WTC11 (cell line): ENCODE measurements around the gene IFNAR1. TPM values are rescaled to one million over a fixed set of nuclear protein-coding genes. Genes with fewer than 3 reads are reported as not detected.

ENCODE experiments used
- ATAC-seq: fragments of 200-7000 bp; cut with Tn5 transposase; 2 replicates; pipeline ENCODE4 v1.10.0; 2021; ENCODE audit warnings: mild to moderate bottlenecking, moderate library complexity
- CTCF ChIA-PET: fragments of 300-600 bp; sonication (Branson Sonifier 250); formaldehyde crosslinking; loops from one replicate; lab custom pipeline; 2021; ENCODE audit warnings: antibody characterized with exemption; lab: Charles Lee
- POLR2A ChIA-PET: fragments of 350-600 bp; sonication (Branson Sonifier 250); formaldehyde crosslinking; loops from one replicate; lab custom pipeline; 2021; ENCODE audit warnings: antibody characterized with exemption; lab: Charles Lee
- DNase-seq: peaks from one replicate; pipeline ENCODE4 v3.0.0; 2021; ENCODE audit warnings: low spot score
- H3K27ac Mint-ChIP-seq: 2 replicates; pipeline ENCODE4 v1.8.0; 2021; ENCODE audit warnings: mixed read lengths
- H3K27me3 Mint-ChIP-seq: 2 replicates; pipeline ENCODE4 v1.8.0; 2021; ENCODE audit warnings: low read depth, mild to moderate bottlenecking, moderate library complexity, mixed read lengths
- H3K36me3 Mint-ChIP-seq: 2 replicates; pipeline ENCODE4 v1.8.0; 2021; ENCODE audit warnings: mixed read lengths
- H3K4me1 Mint-ChIP-seq: 2 replicates; pipeline ENCODE4 v1.8.0; 2022; ENCODE audit warnings: mixed read lengths
- H3K4me3 Mint-ChIP-seq: 2 replicates; pipeline ENCODE4 v1.8.0; 2021; ENCODE audit warnings: mild to moderate bottlenecking, moderate library complexity, mixed read lengths
- H3K9me3 Mint-ChIP-seq: 2 replicates; pipeline ENCODE4 v1.8.0; 2021; ENCODE audit warnings: mixed read lengths
- AR ChIP-seq: fragments of 250-450 bp; sonication (Bioruptor Pico); IDR thresholded peaks from 2 replicates; pipeline ENCODE4 v1.9.0; 2021; ENCODE audit warnings: mild to moderate bottlenecking
- CTCF ChIP-seq: fragments of 200-600 bp; IDR thresholded peaks from 2 replicates; pipeline ENCODE4 v1.8.0; 2022; ENCODE audit warnings: antibody characterized with exemption
- ETV6 ChIP-seq: sonication (generic); formaldehyde crosslinking; IDR thresholded peaks from 2 replicates; pipeline ENCODE4 v1.8.1; 2022; ENCODE audit warnings: mild to moderate bottlenecking, missing genetic modification reagents
- FOXP1 ChIP-seq: sonication (generic); formaldehyde crosslinking; IDR thresholded peaks from 2 replicates; pipeline ENCODE4 v1.8.0; 2022; ENCODE audit warnings: missing genetic modification reagents, mild to moderate bottlenecking, moderate library complexity, borderline replicate concordance
- HMGXB4 ChIP-seq: sonication (generic); formaldehyde crosslinking; IDR thresholded peaks from 2 replicates; pipeline ENCODE4 v1.8.1; 2023; ENCODE audit warnings: mild to moderate bottlenecking, moderate library complexity, missing genetic modification reagents
- MXD4 ChIP-seq: fragments of 250-450 bp; sonication (Bioruptor Pico); IDR thresholded peaks from 2 replicates; pipeline ENCODE4 v1.8.0; 2021; ENCODE audit warnings: mild to moderate bottlenecking, moderate library complexity, borderline replicate concordance
- RORB ChIP-seq: fragments of 250-450 bp; sonication (Bioruptor Pico); IDR thresholded peaks from 2 replicates; pipeline ENCODE4 v1.9.0; 2021; ENCODE audit warnings: mild to moderate bottlenecking
- SOX15 ChIP-seq: fragments of 250-450 bp; sonication (Bioruptor Pico); IDR thresholded peaks from 2 replicates; pipeline ENCODE4 v1.9.0; 2021; ENCODE audit warnings: mild to moderate bottlenecking
- ZBTB21 ChIP-seq: sonication (generic); formaldehyde crosslinking; IDR thresholded peaks from 2 replicates; pipeline ENCODE4 v1.8.1; 2023; ENCODE audit warnings: mild to moderate bottlenecking, missing genetic modification reagents, borderline replicate concordance
- ZNF121 ChIP-seq: sonication (generic); formaldehyde crosslinking; IDR thresholded peaks from 2 replicates; pipeline ENCODE4 v1.8.0; 2023; ENCODE audit warnings: missing genetic modification reagents
- ZNF138 ChIP-seq: sonication (generic); formaldehyde crosslinking; conservative IDR thresholded peaks from 2 replicates; pipeline ENCODE4 v1.8.1; 2022; ENCODE audit warnings: mild to moderate bottlenecking, moderate library complexity, missing genetic modification reagents
- ZNF423 ChIP-seq: fragments of 250-450 bp; sonication (Bioruptor Pico); IDR thresholded peaks from 2 replicates; pipeline ENCODE4 v2.1.2; 2022; ENCODE audit warnings: mild to moderate bottlenecking, moderate library complexity
- total RNA-seq: library from RNA; stranded (reverse); gene quantifications from 3 replicates; pipeline ENCODE4 v1.2.3, GENCODE V29; 2021
- TF ChIP-seq, protein P1 (sequence below): fragments of 250-450 bp; sonication (Bioruptor Pico); IDR thresholded peaks from 2 replicates; pipeline ENCODE4 v1.9.0; 2021; ENCODE audit warnings: moderate library complexity, mild to moderate bottlenecking, inconsistent platforms, borderline replicate concordance
- TF ChIP-seq, protein P2 (sequence below): sonication (generic); formaldehyde crosslinking; IDR thresholded peaks from 2 replicates; pipeline ENCODE4 v1.8.1; 2023; ENCODE audit warnings: mild to moderate bottlenecking, missing genetic modification reagents, moderate library complexity

IFNAR1 gene
- total RNA-seq, 1 experiment from 2014 or later = 12.2 TPM

- TF ChIP-seq, protein P1, sequence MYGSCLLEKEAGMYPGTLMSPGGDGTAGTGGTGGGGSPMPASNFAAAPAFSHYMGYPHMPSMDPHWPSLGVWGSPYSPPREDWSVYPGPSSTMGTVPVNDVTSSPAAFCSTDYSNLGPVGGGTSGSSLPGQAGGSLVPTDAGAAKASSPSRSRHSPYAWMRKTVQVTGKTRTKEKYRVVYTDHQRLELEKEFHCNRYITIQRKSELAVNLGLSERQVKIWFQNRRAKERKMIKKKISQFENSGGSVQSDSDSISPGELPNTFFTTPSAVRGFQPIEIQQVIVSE = no peak
- TF ChIP-seq AR (CRISPR knock-in tag) (no peak), ZBTB21 (CRISPR knock-in tag) (no peak), HMGXB4 (CRISPR knock-in tag) (no peak)
These were observed 28.6 kb upstream of the IFNAR1 start (continued) for GRCh38 chr21:33296156-33296555.

- CTCF ChIA-PET = interaction anchor here (0.9 to 1.7 kb wide), 4 partner anchors 62 to 102 kb away, joined by 3 to 6 read pairs (median 4); no protein-coding TSS in a partner anchor
- Mint-ChIP-seq H3K4me1 (peaks cover 8% of the 10 kb centered on the region), H3K4me3 (no peak overlapping the region)
These were observed 25.5 kb upstream of the IFNAR1 start for GRCh38 chr21:33299181-33299752.

GRCh38 chr21:33300701-33301631, 23.8 kb upstream of the IFNAR1 start:
- ATAC-seq (no peak), DNase-seq (no peak)
- POLR2A ChIA-PET = interaction anchor here (0.6 kb wide), 1 partner anchor 118 kb away, joined by 3 read pairs; no protein-coding TSS in a partner anchor
- Mint-ChIP-seq H3K27ac (no peak overlapping the region), H3K4me1 (peaks cover 8% of the 10 kb centered on the region), H3K27me3 (no peaks in the 10 kb centered on the region)
- TF ChIP-seq ZNF423 (CRISPR knock-in tag) = no peak
- no peak for TF ChIP-seq SOX15 (CRISPR knock-in tag)
- no peak for TF ChIP-seq FOXP1
- TF ChIP-seq ZNF121 (CRISPR knock-in tag) = no peak
- no peak for TF ChIP-seq MXD4 (CRISPR knock-in tag)
- TF ChIP-seq ETV6 (CRISPR knock-in tag) = no peak
- no peak for TF ChIP-seq RORB
- no peak for TF ChIP-seq CTCF
- TF ChIP-seq, all 79 proteins: peak for 0
- Mint-ChIP-seq H3K36me3 (no peaks in the 10 kb centered on the region), H3K9me3 (no peaks in the 10 kb centered on the region), H3K4me3 (no peak overlapping the region)
- CTCF ChIA-PET = interaction anchor here (1.0 kb wide), 1 partner anchor 179 kb away, joined by 3 read pairs; the partner anchor contains the start of gene TMEM50B

More at GRCh38 chr21:33299181-33299752, 25.5 kb upstream of the IFNAR1 start:
- no peak for DNase-seq
- no peaks in the 10 kb centered on the region for H3K36me3 Mint-ChIP-seq
- no peaks in the 10 kb centered on the region for H3K27me3 Mint-ChIP-seq
- H3K27ac Mint-ChIP-seq = no peak overlapping the region
- no peaks in the 10 kb centered on the region for H3K9me3 Mint-ChIP-seq
- peak; percentile 68 for ATAC-seq
- TF ChIP-seq RORB = no peak
- TF ChIP-seq, protein P2, sequence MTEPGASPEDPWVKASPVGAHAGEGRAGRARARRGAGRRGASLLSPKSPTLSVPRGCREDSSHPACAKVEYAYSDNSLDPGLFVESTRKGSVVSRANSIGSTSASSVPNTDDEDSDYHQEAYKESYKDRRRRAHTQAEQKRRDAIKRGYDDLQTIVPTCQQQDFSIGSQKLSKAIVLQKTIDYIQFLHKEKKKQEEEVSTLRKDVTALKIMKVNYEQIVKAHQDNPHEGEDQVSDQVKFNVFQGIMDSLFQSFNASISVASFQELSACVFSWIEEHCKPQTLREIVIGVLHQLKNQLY = no peak
- no peak for TF ChIP-seq ZNF138 (CRISPR knock-in tag)
- POLR2A ChIA-PET = no interaction called here
